GM21360 (cell line): Measurements from ENCODE around the gene SULT2B1.
"Not testable (repeated sequence)": the region's sequence is repeated elsewhere in the genome, so short reads cannot be mapped to it uniquely, and the experiment has no call there.

Experiments used
- ATAC-seq: cut with Tn5 transposase; IDR thresholded peaks from one replicate; pipeline ENCODE4 v1.9.1; 2021; ENCODE audit warnings: mild to moderate bottlenecking, moderate library complexity; ENCODE audit not compliant: unreplicated experiment

SULT2B1 gene

DNA sequence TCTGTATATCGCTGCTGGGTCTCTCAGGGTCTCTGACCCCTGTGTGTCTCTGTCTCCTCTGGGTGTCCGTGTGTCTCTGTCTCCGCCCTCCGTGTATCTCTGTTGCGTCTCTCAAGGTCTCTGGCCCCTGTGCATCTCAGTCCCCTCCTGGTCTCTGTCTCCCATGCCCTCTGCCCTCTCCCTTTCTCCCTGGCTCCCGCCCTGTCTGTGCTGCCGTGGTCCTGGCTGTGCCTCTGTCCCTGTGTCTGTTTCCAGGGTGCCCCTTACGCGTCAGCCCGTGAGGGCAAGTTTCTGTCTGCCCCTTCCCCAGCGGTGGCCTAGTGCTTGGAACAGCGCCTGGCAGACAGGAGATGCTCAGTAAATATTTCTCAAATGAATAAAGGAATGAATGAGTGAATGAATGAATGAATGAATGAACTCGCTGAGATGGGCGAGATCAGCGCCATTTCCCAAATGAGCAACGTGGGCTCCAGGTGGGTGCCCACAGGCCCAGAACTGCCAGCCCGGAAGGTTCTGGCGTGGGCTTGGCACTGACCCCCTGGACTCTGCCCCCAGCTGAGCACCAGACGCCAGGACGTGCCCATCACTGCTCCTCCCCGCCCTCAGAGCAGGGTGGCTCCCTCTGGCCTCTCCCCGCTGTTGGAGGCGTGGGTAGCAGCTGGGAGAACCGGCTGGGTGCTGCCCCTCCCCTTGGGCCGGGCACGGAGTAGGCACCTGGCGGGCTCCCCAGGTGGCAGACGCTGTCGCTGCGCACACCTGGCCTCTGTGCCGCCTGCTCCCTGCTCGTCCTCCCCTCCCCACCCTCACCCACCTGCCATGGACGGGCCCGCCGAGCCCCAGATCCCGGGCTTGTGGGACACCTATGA is at the start of gene SULT2B1:
TSS of gene SULT2B1 (plus strand) at position 736 of the 866 bp plus-strand sequence. CDS start at position 817, 81 bp downstream.
- ATAC-seq: no peak

DNA sequence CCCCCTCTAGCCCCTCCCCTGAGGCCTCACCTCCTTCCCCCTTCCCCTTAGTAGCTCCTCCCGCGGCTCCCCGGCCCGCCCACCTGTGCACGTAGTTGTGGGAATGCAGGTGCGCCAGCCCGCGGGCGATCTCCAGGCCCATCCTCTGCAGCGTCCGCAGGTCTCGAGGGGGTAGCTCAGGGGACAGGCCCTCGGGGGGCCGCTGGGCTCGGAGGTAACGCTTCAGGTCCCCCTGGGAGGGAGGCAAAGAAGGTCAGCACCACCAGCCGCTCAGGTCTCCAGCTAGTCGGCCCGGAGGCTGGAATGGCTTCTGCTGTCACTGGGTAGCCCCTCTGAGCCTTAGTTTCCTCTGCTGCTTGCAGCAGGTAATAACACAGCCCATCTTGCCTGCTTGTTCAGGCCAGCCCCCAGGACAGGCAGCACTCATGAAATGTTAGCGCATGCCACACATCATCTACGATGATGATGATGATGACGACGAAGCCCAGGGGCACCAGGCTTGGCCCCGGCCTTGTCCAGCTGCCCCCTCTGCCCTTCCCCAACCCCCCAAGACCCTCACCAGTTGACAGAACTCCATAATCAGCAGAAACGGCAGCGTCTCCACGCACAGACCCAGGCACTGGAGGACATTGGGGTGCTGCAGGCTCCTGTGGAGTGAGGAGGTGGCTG is 49.5 kb upstream of the SULT2B1 start:
- no peak for ATAC-seq

DNA sequence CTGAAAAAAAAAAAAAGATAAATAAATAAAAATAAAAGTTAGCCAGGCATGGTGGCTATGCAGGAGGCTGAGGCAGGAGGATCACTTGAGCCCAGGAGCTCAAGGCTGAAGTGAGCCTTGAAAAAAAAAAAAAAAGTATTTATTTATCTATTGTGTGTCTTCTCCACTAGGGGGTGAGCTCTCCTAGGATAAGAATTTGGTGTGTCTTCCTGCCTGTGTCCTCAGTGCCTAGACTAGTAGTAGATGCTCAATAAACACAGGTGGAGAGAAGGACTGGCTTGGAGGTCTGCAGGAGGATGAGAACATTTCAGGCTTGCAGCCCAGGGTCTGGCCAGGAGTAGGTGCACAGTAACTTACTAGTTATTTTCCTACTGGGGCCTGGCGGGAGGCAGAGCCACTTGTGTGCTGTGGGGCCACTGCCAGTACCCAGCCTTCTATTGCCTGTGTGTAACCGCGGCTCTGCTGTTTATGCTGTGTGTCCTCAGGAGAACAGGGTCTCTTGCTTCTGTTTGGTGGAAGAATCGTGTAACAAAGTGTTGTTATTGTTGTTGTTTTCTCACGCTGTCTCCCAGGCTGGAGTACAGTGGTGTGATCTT is 45.7 kb upstream of the SULT2B1 start:
- ATAC-seq: no peak

DNA sequence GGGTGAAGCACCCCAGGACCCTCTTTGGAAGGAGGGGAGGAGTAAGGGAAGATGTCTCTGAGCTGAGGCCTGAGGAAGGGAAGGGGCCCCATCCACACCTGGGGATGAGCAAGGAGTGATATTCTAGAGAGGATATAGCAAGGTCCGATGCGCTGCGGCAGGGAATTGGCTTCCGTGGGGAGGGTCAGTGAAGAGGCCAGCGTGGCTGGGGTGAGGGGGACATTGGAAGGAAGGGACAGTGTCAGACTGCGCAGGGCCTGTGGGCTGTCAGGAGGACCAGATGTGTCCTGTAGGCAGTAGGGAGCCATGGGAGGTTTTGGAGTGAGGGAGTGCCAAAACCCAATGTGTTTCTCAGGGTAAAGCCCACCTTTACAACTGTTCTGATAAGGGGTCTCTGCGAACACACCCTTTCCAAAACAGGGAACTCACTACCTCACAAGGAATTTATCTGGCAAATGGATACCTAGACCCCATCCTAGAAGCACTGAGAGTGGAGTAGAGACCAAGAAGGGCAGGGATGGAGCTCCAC is 44.0 kb upstream of the SULT2B1 start:
- ATAC-seq: no peak

DNA sequence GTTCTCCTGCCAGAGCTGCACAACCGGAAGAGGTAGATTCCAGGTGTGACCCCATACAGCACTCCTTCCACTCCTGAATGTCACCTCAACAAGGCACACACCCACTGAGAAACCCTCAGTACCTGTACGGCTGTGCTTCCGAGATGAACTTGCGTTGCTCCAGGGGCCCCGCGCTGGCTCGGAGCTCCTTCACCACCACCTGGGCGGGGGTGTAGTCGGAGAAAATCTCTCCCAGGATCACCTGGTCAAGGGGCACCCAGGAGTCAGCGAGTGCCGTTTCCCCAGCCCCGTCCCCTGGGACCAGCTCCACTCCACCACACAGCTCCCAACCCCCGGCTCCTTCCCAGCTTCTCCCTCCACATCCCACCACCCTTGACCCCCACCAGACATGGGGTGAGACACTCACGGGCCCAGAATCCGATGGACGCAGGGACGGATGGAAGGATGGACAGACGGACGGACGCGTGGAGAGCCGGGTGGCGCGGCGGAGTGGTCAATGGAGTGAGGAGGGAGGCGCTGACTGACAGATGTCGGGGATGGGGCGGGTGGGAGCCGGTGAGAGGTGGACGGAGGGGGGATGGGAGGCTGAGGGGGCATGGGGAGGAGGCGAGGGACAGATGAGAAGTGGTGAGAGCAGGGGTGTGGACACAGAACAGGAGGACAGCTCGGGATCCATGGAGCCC is 43.1 kb upstream of the SULT2B1 start:
- ATAC-seq: no peak

DNA sequence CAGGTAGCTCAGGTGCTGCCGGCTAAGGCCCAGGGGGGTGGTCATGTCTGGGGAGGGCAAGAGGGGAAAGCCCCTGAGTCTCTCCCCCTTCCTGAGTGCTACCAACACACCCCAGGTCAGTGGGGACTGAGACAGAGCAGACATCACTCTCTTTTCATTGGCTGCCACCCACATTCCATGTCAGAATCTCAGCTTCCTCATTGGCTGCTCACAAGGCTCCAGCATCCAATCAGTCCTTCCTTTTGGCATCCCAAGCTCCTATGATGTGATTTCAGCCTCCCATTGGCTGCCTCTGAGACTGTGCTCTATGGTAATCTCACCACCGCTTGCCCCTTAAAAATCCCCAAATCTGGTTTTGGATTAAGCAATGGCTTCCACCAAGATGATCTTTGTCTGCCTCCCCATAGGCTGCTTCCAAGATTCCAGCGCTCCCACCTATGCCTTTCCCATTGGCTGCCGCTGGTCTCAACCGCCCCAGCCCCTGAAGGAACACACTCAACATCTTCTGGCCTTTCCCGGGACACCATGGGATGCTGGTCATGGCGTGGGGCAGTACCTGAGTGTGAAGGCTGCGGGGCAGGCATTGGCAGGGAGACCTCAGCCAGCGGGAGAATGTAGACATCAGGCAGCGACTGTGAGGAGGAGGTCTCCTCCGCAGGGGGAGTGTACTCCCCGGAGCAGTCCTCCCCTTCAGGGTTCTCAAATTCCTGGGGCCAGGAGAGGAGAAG is 42.3 kb upstream of the SULT2B1 start:
- no peak for ATAC-seq

DNA sequence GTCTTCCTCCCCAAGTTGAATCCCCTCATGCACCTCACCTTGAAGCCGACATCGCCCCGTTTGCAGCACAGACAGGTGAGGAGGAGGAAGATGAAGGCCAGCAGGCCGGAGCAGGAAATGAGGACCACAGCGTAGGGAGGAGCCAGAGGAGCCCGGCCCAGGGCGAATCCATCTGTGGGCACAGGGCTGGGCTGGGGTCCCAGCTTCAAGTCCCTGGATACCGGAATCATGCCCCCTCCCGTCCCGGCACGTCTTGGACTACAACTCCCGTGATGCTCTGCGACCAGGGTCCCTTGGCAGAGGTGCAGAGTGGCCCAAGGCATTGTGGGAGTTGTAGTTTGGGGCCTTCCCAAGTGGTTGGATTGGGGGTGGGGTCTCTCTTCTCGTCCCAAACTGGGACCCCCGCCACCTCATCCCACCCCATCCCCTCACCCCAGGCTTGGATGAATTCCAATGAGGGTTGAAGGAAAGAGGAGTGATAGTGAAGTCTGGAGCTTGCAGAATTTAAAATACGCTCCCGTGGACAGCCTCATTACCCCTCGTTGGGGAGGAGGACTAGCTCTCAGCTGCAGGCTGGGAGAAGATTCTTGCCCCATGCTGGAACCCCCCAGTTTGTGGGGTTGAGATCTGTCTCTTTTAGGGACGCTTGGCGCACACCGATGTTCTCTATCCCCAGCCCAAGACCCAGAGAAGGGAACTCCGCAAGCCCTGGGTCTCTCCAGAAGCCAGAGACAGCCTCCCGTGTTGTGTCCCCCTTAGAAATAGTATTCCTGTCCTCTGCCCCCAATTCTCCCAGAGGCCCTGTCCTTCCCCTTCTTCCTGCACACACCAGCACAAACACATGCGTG is 41.3 kb upstream of the SULT2B1 start:
- no peak for ATAC-seq

DNA sequence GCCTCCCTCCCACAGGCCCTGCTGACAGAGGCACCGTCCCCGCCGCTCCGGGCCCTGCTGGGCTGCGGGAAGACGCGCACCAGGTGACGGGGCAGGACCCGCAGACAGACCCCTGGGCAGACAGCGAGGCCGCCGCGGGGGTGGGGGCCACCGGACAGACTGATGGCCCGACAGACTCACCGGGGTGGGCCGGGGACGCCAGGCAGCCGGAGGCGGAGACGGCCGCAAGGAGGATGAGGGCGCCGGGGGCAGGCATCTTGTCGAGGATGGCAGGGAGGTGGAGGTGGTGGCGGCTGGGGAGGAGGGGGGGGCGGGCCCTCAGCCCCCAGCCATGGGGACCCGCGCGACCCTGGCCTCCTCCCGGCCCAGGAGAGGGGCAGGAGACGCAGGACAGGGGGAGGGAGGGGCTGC is 40.6 kb upstream of the SULT2B1 start:
- no peak for ATAC-seq

DNA sequence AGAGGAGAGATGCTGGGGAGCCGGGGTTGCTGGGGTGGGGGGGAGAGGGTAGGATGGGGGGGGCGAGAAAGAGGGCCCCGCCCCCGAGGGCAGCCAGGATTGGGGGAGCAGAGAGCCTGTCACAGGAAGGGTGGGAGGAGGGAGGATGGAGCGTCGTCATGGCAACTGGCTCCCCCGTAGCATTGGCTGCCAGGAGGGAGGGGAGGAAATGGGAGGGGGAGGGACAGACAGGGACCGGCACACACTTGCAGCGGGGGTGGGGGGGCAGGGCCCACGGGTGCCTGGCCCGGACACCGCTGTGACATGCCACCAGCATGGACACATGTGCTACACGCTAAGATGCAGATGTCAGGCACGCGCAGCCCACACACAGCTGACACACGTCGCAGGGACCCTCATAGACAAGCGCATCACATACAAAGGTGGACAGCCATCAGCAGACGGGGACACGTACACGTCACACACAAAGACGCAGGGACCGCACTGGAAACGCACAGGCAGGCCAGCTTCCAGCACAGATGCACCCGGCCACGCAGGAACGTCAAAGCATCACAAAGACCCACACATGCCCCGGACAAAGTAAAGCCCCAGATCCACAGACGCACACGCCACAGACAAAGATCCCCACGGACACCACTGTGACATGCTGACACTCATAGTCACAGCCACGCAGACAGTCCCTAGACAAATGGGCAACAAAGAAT is 40.0 kb upstream of the SULT2B1 start, which contains the start of gene LMTK3:
TSS of gene LMTK3 (minus strand) at position 36 of the 704 bp plus-strand sequence. CDS start 259 bp downstream, outside the sequence.
- no peak for ATAC-seq

DNA sequence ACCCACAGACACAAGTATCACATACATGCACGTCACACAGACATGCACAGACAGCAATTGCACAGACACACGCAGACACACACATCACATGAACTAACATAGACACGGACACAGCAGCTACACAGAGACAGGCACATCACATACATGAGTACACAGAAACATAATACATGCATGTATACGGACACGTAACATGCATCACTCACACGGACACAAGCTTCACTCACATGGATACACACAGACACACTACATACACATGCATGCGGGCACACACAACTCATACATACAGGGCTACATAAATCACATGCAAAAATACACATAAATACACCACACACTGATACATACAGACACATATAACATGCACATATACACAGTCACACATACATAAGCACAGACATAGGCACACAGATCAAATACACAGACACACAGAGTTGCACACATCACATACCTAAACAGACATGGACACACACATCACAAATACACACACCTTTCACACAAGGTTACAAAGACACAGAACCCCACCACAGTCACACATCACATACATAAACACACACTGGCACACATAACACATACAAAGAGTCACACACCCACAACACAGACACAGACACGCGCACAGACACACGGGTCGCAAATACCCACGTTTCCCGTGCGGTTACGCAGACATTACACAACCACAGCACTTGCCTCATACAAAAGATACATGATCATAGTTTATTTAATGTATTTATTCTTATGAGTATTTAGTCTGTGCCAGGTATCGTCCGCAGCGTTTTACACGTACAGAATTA is 39.3 kb upstream of the SULT2B1 start:
- ATAC-seq: no peak

DNA sequence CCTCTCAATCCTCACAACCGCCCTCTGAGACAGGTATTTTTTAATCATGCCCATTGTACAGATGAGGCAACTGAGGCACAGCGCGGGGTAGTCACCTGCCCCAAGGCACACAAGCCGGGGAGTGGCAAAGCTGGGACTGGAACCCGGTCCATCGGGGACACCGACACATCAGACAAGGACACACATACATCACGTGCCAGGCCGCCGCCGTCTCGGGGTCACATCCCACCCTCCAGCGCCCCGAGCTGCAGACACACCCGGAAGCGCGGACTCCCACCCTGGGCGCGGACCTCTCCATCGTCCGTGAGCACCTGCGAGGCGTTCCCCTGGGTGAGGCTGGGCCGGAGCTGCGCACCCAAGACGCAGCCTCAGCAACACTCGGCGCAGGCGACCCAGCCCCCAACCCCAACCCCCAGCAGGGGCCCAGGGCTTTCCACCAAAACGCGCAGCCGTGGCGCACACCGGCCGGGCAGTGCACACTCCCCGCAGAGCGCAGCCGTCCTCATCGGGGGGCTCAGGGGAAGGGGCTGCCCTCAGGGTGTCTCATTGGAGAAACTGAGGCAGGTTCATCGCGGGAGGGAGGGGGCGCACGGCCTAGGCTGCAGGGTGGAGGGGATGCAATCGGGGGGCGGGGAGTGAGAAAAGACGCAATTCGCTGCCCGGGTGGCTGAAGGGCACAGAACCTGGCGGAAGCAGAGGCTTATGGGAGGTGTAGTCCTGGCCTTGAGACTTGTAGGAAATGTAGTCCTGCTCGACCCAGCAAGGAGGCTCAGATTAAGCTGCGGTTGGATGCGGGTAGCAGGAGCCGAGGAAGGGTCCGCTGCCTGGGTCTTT is 38.5 kb upstream of the SULT2B1 start:
- no peak for ATAC-seq

DNA sequence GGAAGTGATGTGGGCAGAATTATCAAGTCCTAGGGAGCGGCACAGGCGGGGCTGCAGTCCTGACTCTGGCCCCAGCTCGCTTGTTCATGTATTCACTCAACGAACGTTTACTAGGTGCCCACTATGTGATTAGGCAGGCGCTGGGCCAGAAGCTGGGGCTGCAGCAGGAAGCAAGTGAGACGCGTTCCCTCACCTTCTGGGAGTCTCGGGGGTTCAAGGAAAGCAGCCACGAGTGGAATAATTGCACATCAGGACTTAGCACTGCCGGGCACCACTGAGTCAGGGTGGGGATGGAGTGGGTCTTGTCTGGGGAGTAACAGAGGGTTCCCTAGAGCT is 37.9 kb upstream of the SULT2B1 start:
- no peak for ATAC-seq

DNA sequence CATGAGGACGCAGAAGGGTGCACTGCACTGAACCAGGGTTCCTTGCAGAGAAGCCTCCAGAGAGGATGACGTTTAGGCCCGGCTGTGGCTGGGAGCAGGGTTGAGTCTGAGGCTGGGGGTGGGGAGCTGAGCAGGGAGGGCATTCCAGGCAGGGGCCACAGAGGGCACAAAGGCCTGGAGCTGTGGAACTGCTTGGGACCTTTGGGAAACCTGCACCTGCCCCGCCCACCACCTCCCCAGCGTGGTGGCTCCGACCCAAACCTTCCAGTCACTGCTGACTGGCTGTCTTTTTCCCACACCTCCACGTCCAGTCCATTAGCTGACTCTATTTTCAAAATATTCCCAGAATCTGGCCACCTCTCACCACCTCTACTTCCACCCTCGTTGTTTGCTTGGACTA is 35.4 kb upstream of the SULT2B1 start:
- ATAC-seq: no peak

DNA sequence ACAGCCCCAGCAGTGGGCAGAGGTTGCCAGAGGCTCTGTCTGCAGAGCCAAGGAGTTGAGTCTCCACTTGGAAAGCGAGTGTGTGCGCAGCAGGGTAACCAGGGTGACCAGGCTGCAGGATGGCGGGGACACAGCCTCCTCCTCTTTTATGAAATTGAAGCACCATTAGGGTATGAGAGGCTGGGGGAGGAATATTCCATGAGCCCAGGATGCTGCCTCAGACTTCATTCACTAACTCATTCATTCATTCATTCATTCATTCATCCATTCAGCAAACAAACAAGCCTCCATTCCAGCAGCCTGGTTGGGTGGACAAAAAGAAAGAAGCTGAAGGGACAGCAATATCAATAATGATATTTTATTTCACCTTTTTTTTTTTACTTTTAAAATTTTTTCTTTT is 33.8 kb upstream of the SULT2B1 start:
- ATAC-seq: no peak

DNA sequence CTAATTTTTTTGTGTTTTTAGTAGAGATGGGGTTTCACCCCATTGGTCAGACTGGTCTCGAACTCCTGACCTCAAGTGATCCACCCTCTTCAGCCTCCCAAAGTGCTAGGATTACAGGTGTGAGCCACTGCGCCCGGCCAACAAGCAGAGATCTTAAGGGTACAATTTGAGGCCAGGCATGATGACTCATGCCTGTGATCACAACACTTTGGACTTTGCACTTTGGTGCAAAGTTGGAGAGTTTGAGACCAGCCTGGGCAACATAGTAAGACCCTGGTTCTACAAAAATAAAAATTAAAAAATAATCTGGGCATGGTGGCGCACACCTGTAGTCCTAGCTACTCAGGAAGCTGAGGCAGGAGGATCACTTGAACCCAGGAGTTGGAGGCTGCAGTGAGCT is 32.5 kb upstream of the SULT2B1 start:
- ATAC-seq: not testable (repeated sequence)

DNA sequence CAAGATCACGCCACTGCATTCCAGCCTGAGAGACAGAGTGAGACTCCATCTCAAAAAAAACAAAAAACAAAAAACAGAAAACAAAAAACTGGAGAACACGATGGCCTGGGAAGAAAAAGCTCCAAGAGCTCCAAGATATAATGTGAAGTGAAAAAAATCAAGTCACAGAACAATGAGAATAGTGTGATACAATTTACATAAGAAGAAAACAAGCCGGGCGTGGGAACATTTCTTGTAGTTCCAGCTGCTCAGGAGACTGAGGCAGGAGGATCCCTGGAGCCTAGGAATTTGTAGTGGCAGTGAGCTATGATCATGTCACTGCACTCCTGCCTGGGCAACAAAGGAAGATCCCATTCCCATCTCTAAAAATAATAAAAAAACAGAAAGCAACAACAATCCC is 31.8 kb upstream of the SULT2B1 start:
- no peak for ATAC-seq

DNA sequence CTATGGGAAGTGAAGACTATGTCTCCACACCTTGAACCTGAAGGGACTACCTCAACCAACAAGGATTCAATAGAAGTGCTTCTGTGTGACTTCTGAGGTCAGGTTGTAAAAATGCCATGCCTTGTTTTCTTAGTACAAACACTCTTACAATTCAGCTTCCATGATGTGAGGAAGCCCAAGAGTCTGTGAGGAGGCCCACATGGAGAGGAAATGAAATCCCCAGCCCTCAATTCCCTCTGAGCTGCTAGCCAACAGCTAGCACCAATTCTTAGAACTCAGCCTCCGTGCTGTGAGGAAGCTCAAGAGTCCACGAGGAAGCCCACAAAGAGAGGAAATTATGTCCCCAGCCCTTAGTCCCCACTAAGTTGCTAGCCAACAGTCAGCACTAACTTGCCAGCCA is 27.8 kb upstream of the SULT2B1 start:
- ATAC-seq: no peak
